GM23338 (cell line): ENCODE results near the gene TTLL5. TPM values are rescaled to one million over a fixed set of nuclear protein-coding genes. Genes with fewer than 3 reads are reported as not detected.

Source experiments
- ATAC-seq: fragments of 200-7000 bp; cut with Tn5 transposase; 3 replicates; pipeline ENCODE4 v1.9.1; 2020
- DNase-seq: peaks from one replicate; pipeline ENCODE4 v3.0.0-alpha.2; 2015; ENCODE audit warnings: low spot score
- H2AFZ ChIP-seq: fragments of 200-600 bp; sonication (generic); 2 replicates; pipeline ENCODE4 v1.8.0; 2016; ENCODE audit warnings: antibody characterized with exemption, mild to moderate bottlenecking, moderate library complexity
- H3F3A ChIP-seq: fragments of 200-600 bp; sonication (generic); replicated peaks from 2 replicates; pipeline ENCODE4 v1.8.0; 2017; ENCODE audit warnings: antibody characterized with exemption, mixed run types, low read depth
- H3K27ac ChIP-seq: fragments of 200-600 bp; sonication (generic); 2 replicates; pipeline ENCODE4 v1.6.1; 2016; ENCODE audit warnings: low read depth
- H3K27me3 ChIP-seq: fragments of 200-600 bp; sonication (generic); 2 replicates; pipeline ENCODE4 v1.8.0; 2016; ENCODE audit warnings: mild to moderate bottlenecking, mixed run types, moderate library complexity; ENCODE audit not compliant: insufficient read depth
- H3K36me3 ChIP-seq: fragments of 200-600 bp; sonication (generic); 2 replicates; pipeline ENCODE4 v1.8.0; 2016; ENCODE audit warnings: mild to moderate bottlenecking; ENCODE audit not compliant: insufficient read depth
- H3K4me1 ChIP-seq: fragments of 200-600 bp; sonication (generic); 2 replicates; pipeline ENCODE4 v1.8.0; 2016; ENCODE audit warnings: mild to moderate bottlenecking, moderate library complexity; ENCODE audit not compliant: insufficient read depth
- H3K4me2 ChIP-seq: fragments of 200-600 bp; sonication (generic); 2 replicates; pipeline ENCODE4 v1.7.1; 2017; ENCODE audit warnings: mixed run types
- H3K4me3 ChIP-seq: fragments of 200-600 bp; sonication (generic); 2 replicates; pipeline ENCODE4 v1.6.1; 2016; ENCODE audit warnings: mixed run types
- H3K79me2 ChIP-seq: fragments of 200-600 bp; sonication (generic); replicated peaks from 2 replicates; pipeline ENCODE4 v1.8.0; 2017; ENCODE audit warnings: mild to moderate bottlenecking; ENCODE audit not compliant: insufficient read depth
- H3K9me2 ChIP-seq: fragments of 200-600 bp; sonication (generic); 2 replicates; pipeline ENCODE4 v1.8.0; 2017; ENCODE audit not compliant: insufficient read depth
- H4K20me1 ChIP-seq: fragments of 200-600 bp; sonication (generic); replicated peaks from 2 replicates; pipeline ENCODE4 v1.8.0; 2017; ENCODE audit warnings: mild to moderate bottlenecking; ENCODE audit not compliant: insufficient read depth
- H3K27ac Mint-ChIP-seq: 2 replicates; pipeline ENCODE4 v1.8.0; 2020; ENCODE audit warnings: inconsistent platforms, mild to moderate bottlenecking, moderate library complexity, mixed read lengths
- H3K27me3 Mint-ChIP-seq: 3 replicates; pipeline ENCODE4 v1.8.0; 2022; ENCODE audit warnings: low read depth, mild to moderate bottlenecking, moderate library complexity, mixed read lengths, inconsistent platforms; ENCODE audit not compliant: insufficient read depth, poor library complexity
- H3K36me3 Mint-ChIP-seq: 3 replicates; pipeline ENCODE4 v1.8.0; 2021; ENCODE audit warnings: low read depth, mild to moderate bottlenecking, inconsistent platforms, moderate library complexity, mixed read lengths
- H3K4me1 Mint-ChIP-seq: 3 replicates; pipeline ENCODE4 v1.8.0; 2020; ENCODE audit warnings: mild to moderate bottlenecking, inconsistent platforms, mixed read lengths
- H3K4me3 Mint-ChIP-seq: 3 replicates; pipeline ENCODE4 v1.8.0; 2021; ENCODE audit warnings: moderate library complexity, mild to moderate bottlenecking, inconsistent platforms, mixed read lengths
- H3K9me3 Mint-ChIP-seq: 3 replicates; pipeline ENCODE4 v1.8.0; 2020; ENCODE audit warnings: moderate library complexity, mild to moderate bottlenecking, inconsistent platforms, mixed read lengths
- CREB1 ChIP-seq: fragments of 250-450 bp; sonication (Bioruptor Pico); IDR thresholded peaks from 2 replicates; pipeline ENCODE4 v1.5.0; 2020; ENCODE audit warnings: low read depth, mild to moderate bottlenecking, moderate library complexity
- CTCF ChIP-seq, 2 experiments: fragments of 200-600 bp in 1 of 2; sonication (generic) in 1 of 2; conservative IDR thresholded peaks; 2 replicates each; pipeline versions ENCODE4 v1.5.1 to v1.6.1; 2016 to 2017; ENCODE audit warnings: antibody characterized with exemption in 2 of 2, low read depth in 2 of 2, mild to moderate bottlenecking in 2 of 2, moderate library complexity in 1 of 2
- EZH2 ChIP-seq: fragments of 200-600 bp; sonication (generic); IDR thresholded peaks from one replicate; pipeline ENCODE4 v1.8.0; 2017; ENCODE audit warnings: antibody characterized with exemption, mild to moderate bottlenecking, low read depth; ENCODE audit not compliant: unreplicated experiment
- EZH2phosphoT487 ChIP-seq: fragments of 200-600 bp; sonication (generic); IDR thresholded peaks from one replicate; pipeline ENCODE4 v1.8.1; 2018; ENCODE audit warnings: antibody characterized with exemption; ENCODE audit not compliant: unreplicated experiment
- JUNB ChIP-seq: IDR thresholded peaks from one replicate; pipeline ENCODE4 v1.6.1; 2016; ENCODE audit warnings: antibody characterized with exemption; ENCODE audit not compliant: unreplicated experiment
- NANOG ChIP-seq: IDR thresholded peaks from 2 replicates; pipeline ENCODE4 v1.6.1; 2016; ENCODE audit warnings: antibody characterized with exemption, borderline replicate concordance
- POLR2AphosphoS5 ChIP-seq: IDR thresholded peaks from 2 replicates; pipeline ENCODE4 v1.6.1; 2016; ENCODE audit warnings: antibody characterized with exemption, low read depth
- REST ChIP-seq: IDR thresholded peaks from one replicate; pipeline ENCODE4 v1.6.1; 2018; ENCODE audit warnings: antibody characterized with exemption; ENCODE audit not compliant: unreplicated experiment
- STAT1 ChIP-seq: IDR thresholded peaks from one replicate; pipeline ENCODE4 v1.6.1; 2016; ENCODE audit warnings: antibody characterized with exemption; ENCODE audit not compliant: unreplicated experiment
- ZNF114 ChIP-seq: fragments of 250-450 bp; sonication (Bioruptor Pico); IDR thresholded peaks from 2 replicates; pipeline ENCODE4 v1.5.0; 2020; ENCODE audit warnings: mild to moderate bottlenecking, moderate library complexity
- ZNF331 ChIP-seq: fragments of 250-450 bp; sonication (Bioruptor Pico); IDR thresholded peaks from 2 replicates; pipeline ENCODE4 v1.5.0; 2020; ENCODE audit warnings: low read depth, mild to moderate bottlenecking, moderate library complexity
- polyA plus RNA-seq: library from polyadenylated mRNA; unstranded; fragments of >200 nt; fragmentation: Nextera tagmentation; extraction: Ambion mirVana; gene quantifications from 2 replicates; pipeline ENCODE4 v1.2.1, GENCODE V29; 2016
- total RNA-seq: library from RNA; depleted of rRNA; stranded (reverse); fragments of >200 nt; shearing (Covaris generic); gene quantifications from 2 replicates; pipeline ENCODE4 v1.2.3, GENCODE V29; 2014
- TF ChIP-seq, protein P1 (sequence below): IDR thresholded peaks from 2 replicates; pipeline ENCODE4 v1.6.1; 2016; ENCODE audit warnings: antibody characterized with exemption

The TTLL5 gene
- total and polyA plus RNA-seq, 2 experiments from 2014 or later: 33.5 to 35.4 TPM

- Histone ChIP-seq H3K27ac (no peak overlapping the region), H3K4me2 (no peak overlapping the region), H3K36me3 (no peaks in the 10 kb centered on the region), H3K4me3 (no peak overlapping the region), H2AFZ (no peak overlapping the region), H4K20me1 (no peaks in the 10 kb centered on the region), H3K4me1 (no peaks in the 10 kb centered on the region), H3K79me2 (no peaks in the 10 kb centered on the region), H3K9me2 (no peaks in the 10 kb centered on the region), H3F3A (no peaks in the 10 kb centered on the region), H3K27me3 (no peaks in the 10 kb centered on the region)
- Mint-ChIP-seq H3K36me3 (no peaks in the 10 kb centered on the region), H3K27ac (no peak overlapping the region), H3K27me3 (no peaks in the 10 kb centered on the region), H3K4me1 (no peaks in the 10 kb centered on the region), H3K4me3 (no peak overlapping the region), H3K9me3 (no peaks in the 10 kb centered on the region)
- DNase-seq (no peak), ATAC-seq (no peak)
- TF ChIP-seq REST (no peak), EZH2phosphoT487 (no peak)
Measured at GRCh38 chr14:75896341-75896740, 235.3 kb downstream of the TTLL5 start.

GRCh38 chr14:75904311-75904710 lies 243.3 kb downstream of the TTLL5 start:
- Mint-ChIP-seq H3K27me3 (no peaks in the 10 kb centered on the region), H3K4me3 (no peak overlapping the region), H3K4me1 (no peaks in the 10 kb centered on the region; the same call in 2 of the 3 replicates), H3K27ac (no peak overlapping the region), H3K9me3 (no peaks in the 10 kb centered on the region), H3K36me3 (no peaks in the 10 kb centered on the region)
- Histone ChIP-seq H3K4me2 (no peak overlapping the region), H2AFZ (no peak overlapping the region), H3K79me2 (no peaks in the 10 kb centered on the region), H3F3A (no peaks in the 10 kb centered on the region), H3K27ac (no peak overlapping the region), H3K36me3 (no peaks in the 10 kb centered on the region), H4K20me1 (no peaks in the 10 kb centered on the region), H3K9me2 (no peaks in the 10 kb centered on the region), H3K27me3 (no peaks in the 10 kb centered on the region), H3K4me1 (no peaks in the 10 kb centered on the region), H3K4me3 (no peak overlapping the region)
- DNase-seq: no peak
- ATAC-seq: no peak
- TF ChIP-seq EZH2phosphoT487 (no peak), ZNF114 (no peak), ZNF331 (CRISPR knock-in tag) (no peak), CREB1 (CRISPR knock-in tag) (no peak), JUNB (no peak), POLR2AphosphoS5 (no peak), REST (no peak), CTCF (conservative IDR thresholded peaks at IDR 0.05; ENCODE audit: low read depth in 2 of 2) (no peak), NANOG (no peak), EZH2 (no peak), STAT1 (no peak)
- TF ChIP-seq, protein P1, sequence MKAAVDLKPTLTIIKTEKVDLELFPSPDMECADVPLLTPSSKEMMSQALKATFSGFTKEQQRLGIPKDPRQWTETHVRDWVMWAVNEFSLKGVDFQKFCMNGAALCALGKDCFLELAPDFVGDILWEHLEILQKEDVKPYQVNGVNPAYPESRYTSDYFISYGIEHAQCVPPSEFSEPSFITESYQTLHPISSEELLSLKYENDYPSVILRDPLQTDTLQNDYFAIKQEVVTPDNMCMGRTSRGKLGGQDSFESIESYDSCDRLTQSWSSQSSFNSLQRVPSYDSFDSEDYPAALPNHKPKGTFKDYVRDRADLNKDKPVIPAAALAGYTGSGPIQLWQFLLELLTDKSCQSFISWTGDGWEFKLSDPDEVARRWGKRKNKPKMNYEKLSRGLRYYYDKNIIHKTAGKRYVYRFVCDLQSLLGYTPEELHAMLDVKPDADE: no peak
